Right ventricle myocardium superior (tissue), 1 donor: Measurements from ENCODE around the gene ACTR1A. TPM values are rescaled to one million over a fixed set of nuclear protein-coding genes. Genes with fewer than 3 reads are reported as not detected.

Experiments used
- ATAC-seq: fragments of 200-7000 bp; cut with Tn5 transposase; one replicate; pipeline ENCODE4 v1.9.1; 2020; ENCODE audit warnings: mild to moderate bottlenecking; ENCODE audit not compliant: poor library complexity
- DNase-seq: peaks from one replicate; pipeline ENCODE4 v3.0.0-alpha.2; 2020
- intact Hi-C: fragments of 100-400 bp; cut with DNase I; formaldehyde crosslinking; loops from one replicate; pipeline ENCODE4 v1.11.2; 2022
- microRNA-seq: library from miRNA; unstranded; fragments of <30 nt; microRNA quantifications from one replicate; pipeline ENCODE4 v1.2.0, GENCODE V29; 2020
- total RNA-seq: library from RNA; stranded (reverse); fragmentation: NEBNext Ultra II Directional; extraction: Animal tissue kit (Norgen Biotek cat#: 25700); gene quantifications from one replicate; pipeline ENCODE4 v1.2.1, GENCODE V29; 2021
- donor health status: DM: no; HTN: yes; CAD: no; lungs with severe emphysema.

Gene ACTR1A
- total RNA-seq, 1 donor from 2014 or later: 90.6 TPM

GRCh38 chr10:102438374-102438773 is 64.1 kb downstream of the ACTR1A start:
- DNase-seq: no peak
- no peak for ATAC-seq
- intact Hi-C loops: no loop called here

GRCh38 chr10:102437515-102437914 is 65.0 kb downstream of the ACTR1A start:
- DNase-seq: no peak
- ATAC-seq: no peak
- intact Hi-C loops: no loop called here

GRCh38 chr10:102436312-102436711 is 66.2 kb downstream of the ACTR1A start:
- ATAC-seq: no peak
- intact Hi-C loops: no loop called here
- DNase-seq: no peak

GRCh38 chr10:102435529-102436233 is 66.8 kb downstream of the ACTR1A start:
- DNase-seq (no peak), ATAC-seq (no peak)
- intact Hi-C loops: no loop called here

- intact Hi-C loops: no loop called here
- ATAC-seq: no peak
- DNase-seq: no peak
Measured at GRCh38 chr10:102435133-102435497, 67.4 kb downstream of the ACTR1A start.

- ATAC-seq (no peak), DNase-seq (no peak)
- intact Hi-C loops: no loop called here
Measured at GRCh38 chr10:102434394-102435132, 67.9 kb downstream of the ACTR1A start.

GRCh38 chr10:102433619-102434046 is 68.9 kb downstream of the ACTR1A start:
- intact Hi-C loops: no loop called here
- peak; percentile 5 for ATAC-seq
- DNase-seq: no peak

- DNase-seq (peak; percentile 98), ATAC-seq (peak; percentile 98)
- intact Hi-C loops: no loop called here
Measured at GRCh38 chr10:102432162-102432950, 70.2 kb downstream of the ACTR1A start, which contains the start of gene CUEDC2. CUEDC2 (minus strand) TSS chr10:102432574; CDS start chr10:102425188, 7,386 bp downstream.

GRCh38 chr10:102431452-102432124 is 70.9 kb downstream of the ACTR1A start:
- peak; percentile 9 for ATAC-seq
- intact Hi-C loops: no loop called here
- DNase-seq: no peak

- ATAC-seq (no peak), DNase-seq (no peak)
- intact Hi-C loops: no loop called here
Measured at GRCh38 chr10:102429468-102429867, 73.0 kb downstream of the ACTR1A start.

Small RNA genes lying within 50 kb of the gene (microRNA-seq; reads per million reads assigned to microRNA genes)
- 209 reads per million, percentile 63 among the genes with 10 or more reads in this experiment for gene MIR146B

Other genes starting within 250 kb of the ACTR1A start
- gene NFKB2, start 107.0 kb downstream of the ACTR1A start, total RNA-seq: 13.3 TPM
- 0.89 TPM for gene PSD, start 83.9 kb downstream of the ACTR1A start, total RNA-seq
- gene FBXL15, start 81.9 kb downstream of the ACTR1A start, total RNA-seq: 9.4 TPM
- gene CUEDC2, start 70.1 kb downstream of the ACTR1A start, total RNA-seq: 73.8 TPM
- not detected for gene C10orf95, start 51.2 kb downstream of the ACTR1A start, total RNA-seq
- 7.6 TPM for gene SUFU, start 1.3 kb upstream of the ACTR1A start, total RNA-seq
- gene TRIM8, start 141.8 kb upstream of the ACTR1A start, total RNA-seq: 103 TPM
- gene ARL3, start 211.7 kb upstream of the ACTR1A start, total RNA-seq: 14.1 TPM
- gene SFXN2, start 211.9 kb upstream of the ACTR1A start, total RNA-seq: 1.7 TPM
- gene WBP1L, start 241.2 kb upstream of the ACTR1A start, total RNA-seq: 19.7 TPM